Measurements from ENCODE around the gene RLBP1.

The RLBP1 gene

DNA sequence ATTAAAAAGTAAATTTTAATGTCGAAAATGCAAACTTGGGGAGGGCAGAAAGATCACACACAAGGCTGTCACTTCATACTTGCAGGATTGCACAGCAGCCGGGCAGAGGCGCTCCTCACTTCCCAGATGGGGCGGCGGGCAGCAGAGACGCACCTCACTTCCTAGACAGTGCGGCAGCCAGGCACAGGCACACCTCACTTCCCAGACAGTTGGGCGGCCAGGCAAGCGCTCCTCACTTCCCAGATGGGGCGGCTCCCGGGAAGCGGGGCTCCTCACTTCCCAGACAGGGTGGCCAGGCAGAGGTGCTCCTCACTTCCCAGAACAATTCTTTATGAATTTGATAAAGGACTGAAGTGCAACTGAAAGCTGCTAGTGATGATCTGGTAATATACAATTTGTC, 21.2 kb downstream of the RLBP1 start:
- no peak for DNase-seq (ENCODE audit: low spot score)
- H3K4me1 ChIP-seq (ENCODE audit: insufficient read depth, poor library complexity, severe bottlenecking), result peaks cover 11% of the 10 kb centered on the region
- no peaks in the 10 kb centered on the region for H3K36me3 ChIP-seq (ENCODE audit: low read depth)
- H3K4me3 ChIP-seq (ENCODE audit: severe bottlenecking), result no peak overlapping the region
- no peak overlapping the region for H3K27ac ChIP-seq (ENCODE audit: poor library complexity, severe bottlenecking)
- TF ChIP-seq, protein P1, sequence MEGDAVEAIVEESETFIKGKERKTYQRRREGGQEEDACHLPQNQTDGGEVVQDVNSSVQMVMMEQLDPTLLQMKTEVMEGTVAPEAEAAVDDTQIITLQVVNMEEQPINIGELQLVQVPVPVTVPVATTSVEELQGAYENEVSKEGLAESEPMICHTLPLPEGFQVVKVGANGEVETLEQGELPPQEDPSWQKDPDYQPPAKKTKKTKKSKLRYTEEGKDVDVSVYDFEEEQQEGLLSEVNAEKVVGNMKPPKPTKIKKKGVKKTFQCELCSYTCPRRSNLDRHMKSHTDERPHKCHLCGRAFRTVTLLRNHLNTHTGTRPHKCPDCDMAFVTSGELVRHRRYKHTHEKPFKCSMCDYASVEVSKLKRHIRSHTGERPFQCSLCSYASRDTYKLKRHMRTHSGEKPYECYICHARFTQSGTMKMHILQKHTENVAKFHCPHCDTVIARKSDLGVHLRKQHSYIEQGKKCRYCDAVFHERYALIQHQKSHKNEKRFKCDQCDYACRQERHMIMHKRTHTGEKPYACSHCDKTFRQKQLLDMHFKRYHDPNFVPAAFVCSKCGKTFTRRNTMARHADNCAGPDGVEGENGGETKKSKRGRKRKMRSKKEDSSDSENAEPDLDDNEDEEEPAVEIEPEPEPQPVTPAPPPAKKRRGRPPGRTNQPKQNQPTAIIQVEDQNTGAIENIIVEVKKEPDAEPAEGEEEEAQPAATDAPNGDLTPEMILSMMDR (IDR thresholded peaks at IDR 0.05; ENCODE audit: poor library complexity, severe bottlenecking), result no peak
- no peak for ATAC-seq (ENCODE audit: low read depth)
- H3K9me3 ChIP-seq (ENCODE audit: severe bottlenecking), result no peaks in the 10 kb centered on the region
- H3K27me3 ChIP-seq (ENCODE audit: insufficient read depth, poor library complexity, severe bottlenecking), result no peaks in the 10 kb centered on the region

DNA sequence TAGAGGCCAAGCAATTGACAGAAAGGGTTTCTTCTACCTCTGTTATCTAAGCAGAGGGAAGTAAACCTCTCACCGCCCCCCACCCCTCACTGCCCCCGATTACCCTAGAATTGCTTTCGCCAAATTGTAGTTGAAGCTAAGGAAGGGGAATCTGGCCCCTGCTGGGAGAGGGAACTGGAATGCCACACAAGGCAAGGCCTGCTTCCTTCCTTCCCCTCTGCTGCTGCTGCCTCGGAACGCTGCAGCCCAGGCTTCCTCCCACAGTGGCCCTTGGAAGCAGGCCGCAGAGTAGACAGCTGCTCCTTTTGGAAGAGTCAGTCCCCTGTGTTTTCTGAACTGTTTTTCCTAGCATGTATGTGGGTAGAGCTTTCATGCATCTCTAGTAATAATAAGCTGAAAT, 21.6 kb downstream of the RLBP1 start:
- no peak overlapping the region for H3K27ac ChIP-seq (ENCODE audit: poor library complexity, severe bottlenecking)
- ATAC-seq (ENCODE audit: low read depth), result no peak
- peaks cover 11% of the 10 kb centered on the region for H3K4me1 ChIP-seq (ENCODE audit: insufficient read depth, poor library complexity, severe bottlenecking)
- H3K4me3 ChIP-seq (ENCODE audit: severe bottlenecking), result no peak overlapping the region
- no peaks in the 10 kb centered on the region for H3K36me3 ChIP-seq (ENCODE audit: low read depth)
- H3K27me3 ChIP-seq (ENCODE audit: insufficient read depth, poor library complexity, severe bottlenecking), result no peaks in the 10 kb centered on the region
- DNase-seq (ENCODE audit: low spot score), result no peak
- TF ChIP-seq, protein P1 (IDR thresholded peaks at IDR 0.05; ENCODE audit: poor library complexity, severe bottlenecking), result no peak
- no peaks in the 10 kb centered on the region for H3K9me3 ChIP-seq (ENCODE audit: severe bottlenecking)

DNA sequence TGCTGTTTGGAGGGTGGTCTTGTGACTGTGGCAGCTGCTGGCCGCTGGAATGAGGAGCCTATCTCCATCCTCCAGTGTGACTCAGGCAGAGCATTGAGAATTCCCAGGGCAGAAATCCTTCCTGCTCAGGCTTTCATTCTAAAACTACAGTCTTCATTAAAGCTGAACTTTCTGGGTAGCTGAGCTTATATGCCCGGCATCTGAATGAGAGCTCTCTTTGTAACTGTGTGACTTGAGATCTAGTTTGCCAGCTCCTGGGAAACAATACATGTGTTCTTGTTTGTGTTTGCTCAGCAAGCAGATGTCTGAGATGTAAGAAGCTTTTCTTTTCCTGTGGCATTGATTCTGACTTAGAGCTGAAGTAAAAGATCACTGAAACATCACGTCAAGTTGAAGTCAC, 22.4 kb downstream of the RLBP1 start:
- TF ChIP-seq, protein P1 (IDR thresholded peaks at IDR 0.05; ENCODE audit: poor library complexity, severe bottlenecking), result no peak
- Histone ChIP-seq H3K4me3 (ENCODE audit: severe bottlenecking) (no peak overlapping the region), H3K27ac (ENCODE audit: poor library complexity, severe bottlenecking) (no peak overlapping the region), H3K4me1 (ENCODE audit: insufficient read depth, poor library complexity, severe bottlenecking) (peaks cover 11% of the 10 kb centered on the region), H3K9me3 (ENCODE audit: severe bottlenecking) (no peaks in the 10 kb centered on the region), H3K27me3 (ENCODE audit: insufficient read depth, poor library complexity, severe bottlenecking) (no peaks in the 10 kb centered on the region), H3K36me3 (ENCODE audit: low read depth) (peaks cover 7% of the 10 kb centered on the region; the same call in 1 of the 2 replicates)
- DNase-seq (ENCODE audit: low spot score) (no peak), ATAC-seq (ENCODE audit: low read depth) (no peak)

DNA sequence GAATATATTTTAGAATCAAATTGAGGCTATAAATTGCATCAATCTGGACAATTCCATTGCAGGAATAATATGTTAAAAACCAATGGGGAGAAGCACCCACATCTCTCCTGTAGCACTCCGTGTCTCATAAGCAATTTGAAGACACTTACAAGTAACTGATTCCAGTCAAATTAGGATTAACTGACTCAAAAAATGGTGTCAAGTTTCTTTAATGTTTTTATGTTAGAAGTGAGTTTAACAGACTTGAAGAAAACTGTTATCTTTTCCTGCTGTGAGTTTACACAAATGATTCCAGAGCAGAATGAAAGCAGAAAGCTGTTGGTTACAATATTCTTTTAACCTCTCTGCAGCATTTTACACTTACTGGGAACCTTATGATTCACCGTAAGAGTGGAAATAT, 23.2 kb downstream of the RLBP1 start:
- H3K4me3 ChIP-seq (ENCODE audit: severe bottlenecking), result no peak overlapping the region
- H3K27ac ChIP-seq (ENCODE audit: poor library complexity, severe bottlenecking), result no peak overlapping the region
- peaks cover 12% of the 10 kb centered on the region for H3K36me3 ChIP-seq (ENCODE audit: low read depth)
- H3K4me1 ChIP-seq (ENCODE audit: insufficient read depth, poor library complexity, severe bottlenecking), result peaks cover 11% of the 10 kb centered on the region
- TF ChIP-seq, protein P1 (IDR thresholded peaks at IDR 0.05; ENCODE audit: poor library complexity, severe bottlenecking), result no peak
- H3K27me3 ChIP-seq (ENCODE audit: insufficient read depth, poor library complexity, severe bottlenecking), result no peaks in the 10 kb centered on the region
- ATAC-seq (ENCODE audit: low read depth) (no peak), DNase-seq (ENCODE audit: low spot score) (no peak)
- no peaks in the 10 kb centered on the region for H3K9me3 ChIP-seq (ENCODE audit: severe bottlenecking)

DNA sequence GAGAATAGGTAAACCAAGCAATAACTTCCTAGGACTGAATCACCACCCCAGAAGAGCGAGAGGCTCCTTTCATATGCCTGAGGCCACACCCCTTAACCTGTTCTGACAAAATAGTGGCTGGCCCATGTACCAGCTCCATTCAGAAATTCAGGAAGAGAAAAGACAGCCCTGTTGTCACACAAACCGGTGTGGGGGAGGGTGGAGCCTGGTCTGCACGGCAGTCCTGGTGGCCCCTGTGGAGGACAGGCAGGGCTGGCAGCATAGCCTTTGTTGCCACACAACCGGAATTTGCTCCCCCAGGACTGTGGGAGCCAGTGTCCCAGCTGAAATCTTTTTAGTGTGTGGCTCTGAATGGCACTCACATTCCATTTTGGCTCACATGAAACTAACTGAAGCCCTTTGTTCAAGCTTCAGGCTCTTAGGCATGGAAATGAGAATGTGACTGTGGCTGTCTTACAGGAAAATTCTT, 23.8 kb downstream of the RLBP1 start:
- no peak overlapping the region for H3K4me3 ChIP-seq (ENCODE audit: severe bottlenecking)
- H3K4me1 ChIP-seq (ENCODE audit: insufficient read depth, poor library complexity, severe bottlenecking), result peaks cover 11% of the 10 kb centered on the region
- peaks cover 19% of the 10 kb centered on the region for H3K36me3 ChIP-seq (ENCODE audit: low read depth)
- peak; percentile 94 for ATAC-seq (ENCODE audit: low read depth)
- H3K27me3 ChIP-seq (ENCODE audit: insufficient read depth, poor library complexity, severe bottlenecking), result no peaks in the 10 kb centered on the region
- no peaks in the 10 kb centered on the region for H3K9me3 ChIP-seq (ENCODE audit: severe bottlenecking)
- TF ChIP-seq, protein P1 (IDR thresholded peaks at IDR 0.05; ENCODE audit: poor library complexity, severe bottlenecking), result no peak
- H3K27ac ChIP-seq (ENCODE audit: poor library complexity, severe bottlenecking), result peak overlapping the region; percentile 12
- no peak for DNase-seq (ENCODE audit: low spot score)
